A673 (cell line): ENCODE measurements around the gene NANOG.

ENCODE experiments used
- CTCF ChIP-seq: fragments of 300-800, 200-600 bp; sonication (generic); conservative IDR thresholded peaks from 2 replicates; pipeline ENCODE4 v1.5.1; 2017; ENCODE audit warnings: low read depth, mild to moderate bottlenecking, antibody characterized with exemption, low read length, moderate library complexity, mixed read lengths
- EZH2 ChIP-seq: fragments of 200-600 bp; sonication (generic); IDR thresholded peaks from 2 replicates; pipeline ENCODE4 v1.6.1; 2017; ENCODE audit warnings: borderline replicate concordance, low read depth, mild to moderate bottlenecking, mixed read lengths, antibody characterized with exemption, low read length; ENCODE audit not compliant: poor library complexity, severe bottlenecking

GRCh38 chr12:7835766-7836165 is 46.6 kb downstream of the NANOG start:
- TF ChIP-seq CTCF (no peak), EZH2 (no peak)
